ENCODE data around the gene HOXD10.

HOXD10 gene

DNA sequence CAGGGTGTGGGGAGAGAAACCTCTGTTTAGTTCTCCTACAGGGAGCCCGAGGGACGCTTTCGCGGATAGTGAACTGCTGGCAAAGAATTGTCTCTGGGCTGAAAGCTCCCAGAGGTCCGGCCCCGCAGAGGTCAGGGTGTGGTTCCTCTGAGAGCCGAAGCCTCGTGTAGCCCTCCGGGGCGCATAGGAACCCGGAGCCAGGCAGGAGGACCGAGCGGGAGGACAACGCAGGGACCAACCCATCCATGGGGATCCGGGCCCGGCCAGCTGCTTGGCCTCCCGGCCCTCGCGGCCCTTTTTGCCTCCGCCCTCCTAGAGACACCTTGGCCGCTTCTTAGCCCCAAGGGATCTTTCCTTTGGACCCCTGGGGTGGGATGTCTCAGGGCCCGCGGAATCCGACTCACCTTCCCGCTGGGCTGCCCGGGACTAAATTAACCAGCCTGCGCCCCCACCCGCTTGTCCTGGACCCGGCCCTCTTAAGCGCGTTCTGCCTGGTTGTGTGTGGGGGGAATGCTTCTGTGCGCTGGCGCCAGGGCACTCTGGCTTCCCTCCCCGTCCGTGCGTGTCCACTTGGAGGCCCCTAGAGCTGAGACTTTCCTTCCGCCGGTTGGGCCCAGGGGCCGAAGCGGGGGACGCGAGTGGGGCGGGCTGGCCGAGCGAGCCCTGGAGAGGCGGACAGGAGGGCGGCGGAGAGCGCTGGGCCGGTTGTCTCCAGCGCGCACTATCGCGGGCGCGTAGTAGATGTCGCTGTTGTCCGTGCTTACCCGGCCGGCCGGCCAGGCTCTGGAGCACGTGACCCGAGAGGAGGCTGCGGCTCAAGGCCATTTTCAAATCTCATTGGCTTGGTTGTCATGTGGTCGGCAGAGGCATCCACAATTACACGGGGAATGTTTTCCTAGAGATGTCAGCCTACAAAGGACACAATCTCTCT lies at the start of gene HOXD10:
Gene HOXD10 (plus strand): TSS at position 896 of the 931 bp plus-strand sequence. CDS start 56 bp downstream, outside the sequence.
- no peak for DNase-seq

DNA sequence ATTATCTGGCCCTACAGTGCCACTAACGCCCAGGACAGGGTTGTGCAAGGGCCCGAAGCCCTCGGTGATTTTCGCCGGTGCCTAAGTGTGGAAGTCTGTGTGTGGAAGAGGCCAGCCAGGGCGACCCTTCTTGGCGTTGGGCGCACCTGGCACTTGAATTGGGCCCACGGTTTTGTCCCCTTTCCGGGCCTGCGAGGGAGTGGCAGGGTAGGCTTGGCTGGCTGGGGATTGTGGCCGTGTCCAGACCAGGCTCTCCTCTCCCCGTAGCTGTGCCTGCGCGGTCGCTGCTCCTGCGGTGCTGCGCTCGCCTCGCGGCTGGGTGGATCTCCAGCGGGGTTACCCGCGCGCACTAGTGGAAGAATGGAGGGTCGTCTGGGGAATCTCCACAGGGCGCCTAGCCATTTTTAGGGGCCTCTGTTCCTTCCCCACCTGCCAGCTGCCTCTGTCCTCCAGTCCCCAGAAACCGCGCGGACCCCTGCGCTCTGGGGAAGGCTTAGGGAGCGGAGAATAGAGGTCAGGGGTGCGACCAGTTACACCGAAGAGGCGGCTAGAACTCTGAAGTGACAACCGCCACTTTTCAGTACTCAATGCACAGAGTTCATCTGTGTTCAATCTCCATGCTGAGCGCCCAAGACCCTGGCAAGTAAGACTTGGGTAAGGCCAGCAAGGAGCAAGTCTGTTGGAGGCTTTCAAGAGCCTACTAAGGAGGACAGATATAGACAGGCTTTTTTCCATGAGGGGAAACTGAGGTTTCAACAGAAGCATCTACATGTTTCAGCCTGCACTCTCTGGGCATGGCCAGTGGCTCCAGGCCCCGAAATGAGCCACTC lies 48.8 kb upstream of the HOXD10 start:
- no peak for DNase-seq

DNA sequence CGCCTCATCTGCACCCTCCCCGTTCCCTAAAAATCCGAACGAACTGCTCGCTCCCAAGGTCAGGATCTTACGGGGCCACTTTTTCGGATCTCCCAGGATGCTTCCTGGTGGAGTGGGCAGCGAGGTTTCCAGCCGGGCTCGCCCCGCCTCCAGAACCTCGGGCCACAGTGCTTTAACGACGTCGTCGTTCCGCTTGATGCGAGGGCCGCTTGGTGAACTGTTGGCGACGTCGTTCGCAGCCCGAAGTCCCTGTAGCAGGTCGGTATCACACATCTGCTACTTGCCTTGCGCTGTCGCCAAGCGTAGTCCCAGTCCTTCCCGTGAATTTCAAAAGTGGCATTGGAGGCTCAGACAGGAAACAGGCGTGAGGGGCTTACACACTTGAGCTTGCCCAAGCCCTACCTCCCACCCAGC lies 48.2 kb upstream of the HOXD10 start:
- no peak for DNase-seq

DNA sequence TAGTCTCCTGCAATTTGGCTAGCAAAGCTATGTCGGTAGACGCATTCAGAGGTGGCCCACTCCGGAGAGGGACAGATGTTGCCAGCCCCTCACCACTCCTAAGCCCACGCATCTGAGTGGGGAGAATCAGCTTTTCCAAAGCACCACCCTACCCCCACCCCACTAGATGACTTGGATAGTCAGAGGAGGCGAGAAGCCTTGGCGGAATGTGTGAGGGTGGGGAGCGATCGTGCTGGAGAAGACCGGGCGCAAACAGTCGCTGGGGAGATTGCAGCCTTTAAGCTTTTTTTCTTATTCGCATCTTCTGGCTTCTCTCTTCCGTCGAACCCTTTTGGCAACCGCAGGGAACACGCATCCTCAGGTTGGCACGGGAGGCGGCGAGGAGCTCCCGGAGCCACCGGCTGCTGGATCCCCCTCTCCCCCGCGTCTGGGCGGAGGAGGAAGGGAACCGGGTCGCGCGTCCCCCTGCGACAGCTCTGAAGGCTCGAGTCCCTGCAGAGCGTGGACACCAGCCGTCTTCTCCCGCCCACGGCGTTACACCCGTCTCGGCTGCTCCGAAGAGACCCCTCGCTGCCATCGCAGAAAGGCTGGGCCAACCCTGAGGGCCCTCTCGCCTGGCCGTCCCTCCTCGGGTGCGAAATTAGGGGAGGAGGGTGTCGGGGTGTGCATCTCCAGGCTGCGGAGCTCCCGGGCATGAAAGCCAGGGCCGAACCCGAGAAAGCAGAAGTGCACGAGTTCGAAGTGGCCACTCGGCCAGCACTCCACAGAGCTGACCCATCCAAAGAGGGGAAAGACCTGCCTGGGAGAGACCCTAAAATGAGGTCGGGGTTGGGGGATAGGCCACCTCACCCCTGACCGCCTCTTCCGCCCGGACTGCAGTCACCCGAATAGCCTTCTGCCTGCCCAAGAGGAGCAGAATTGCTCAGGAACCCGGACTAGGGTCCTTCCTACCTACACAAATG lies 45.0 kb upstream of the HOXD10 start:
- DNase-seq, result no peak

DNA sequence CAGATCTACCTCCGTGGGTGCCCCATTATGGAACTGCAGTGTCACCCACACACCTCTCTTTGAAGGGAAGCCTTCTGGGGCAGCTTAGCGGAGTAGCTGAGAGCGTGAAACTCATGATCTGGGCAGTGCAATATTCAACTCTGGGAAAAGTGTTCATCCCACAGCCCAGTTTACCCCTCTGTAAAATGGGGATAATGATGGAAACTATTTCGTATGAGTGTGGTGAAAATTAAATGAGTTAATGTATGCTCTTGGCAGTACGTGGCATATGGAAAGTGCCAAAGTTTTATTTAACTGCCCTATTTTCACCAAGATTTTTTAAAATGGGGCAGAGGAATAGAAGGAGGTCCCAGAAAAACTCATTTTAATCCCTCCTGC lies 44.3 kb upstream of the HOXD10 start:
- no peak for DNase-seq

DNA sequence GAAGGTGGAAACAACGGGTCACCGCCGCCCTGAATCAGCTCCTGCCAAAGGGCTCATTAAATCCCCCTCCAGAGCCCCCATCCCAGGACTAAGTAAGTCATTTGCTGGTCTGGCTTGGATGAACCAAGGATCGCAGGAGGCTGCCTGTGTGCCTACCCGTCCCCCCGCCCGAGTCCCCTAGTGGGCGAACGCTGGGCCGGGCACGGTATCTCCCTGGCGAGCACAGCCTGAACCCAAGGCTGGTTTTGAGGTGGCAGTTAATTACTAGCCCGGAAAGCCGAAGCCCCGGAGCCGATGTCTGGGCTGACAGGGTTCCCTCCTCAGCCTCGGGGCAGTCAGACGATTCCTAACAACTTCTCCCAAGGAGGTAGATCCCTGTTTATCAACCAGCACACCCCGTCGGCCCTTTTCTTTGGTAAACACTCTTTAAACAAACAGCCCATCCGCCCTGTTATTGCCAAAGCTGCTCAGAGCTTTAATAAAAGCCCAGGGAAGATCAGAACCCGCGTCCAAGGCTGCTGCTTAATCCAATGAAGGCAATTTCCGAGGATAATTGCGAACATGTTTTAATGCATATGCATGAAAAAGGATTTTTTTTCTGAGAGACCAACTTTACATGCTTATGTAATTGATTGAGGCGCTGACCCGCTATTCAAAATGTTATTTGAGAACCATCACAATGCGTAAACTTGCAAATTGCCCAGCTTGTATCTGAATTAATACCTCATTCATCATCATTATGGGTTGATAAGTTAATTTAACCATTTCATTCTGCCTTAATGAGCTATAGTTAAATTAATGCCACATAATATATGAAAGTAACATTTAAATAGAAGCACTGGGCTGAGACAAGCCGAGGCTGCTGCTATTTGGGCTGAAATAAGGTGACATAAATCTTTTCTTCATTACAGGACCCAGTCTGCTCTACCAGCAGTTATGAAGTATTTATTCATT lies 43.4 kb upstream of the HOXD10 start:
- no peak for DNase-seq

DNA sequence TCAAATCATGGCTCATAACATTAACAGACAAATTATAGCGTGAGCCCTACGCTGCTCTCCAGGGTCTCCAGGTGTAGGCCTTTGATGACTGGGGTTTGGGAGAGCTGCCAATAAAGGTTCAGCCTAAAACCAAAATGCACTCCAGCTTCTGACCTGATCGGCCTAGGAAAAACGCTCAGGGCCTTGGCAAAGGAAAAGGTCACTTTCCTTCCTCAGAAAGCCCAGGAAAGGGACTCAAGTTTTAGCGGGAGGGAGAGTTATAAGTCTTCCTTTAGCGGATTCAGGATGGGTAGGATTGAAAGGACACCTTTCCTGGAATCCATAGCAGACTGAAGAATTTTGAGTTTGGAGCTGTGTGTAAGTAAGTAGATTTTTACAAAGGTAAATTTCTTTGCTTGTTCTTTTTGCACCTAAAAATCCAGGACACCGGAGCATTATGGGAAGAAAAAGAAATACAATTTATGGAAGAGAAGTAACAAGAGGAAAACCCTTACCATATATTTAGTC lies 41.6 kb upstream of the HOXD10 start:
- DNase-seq, result no peak

DNA sequence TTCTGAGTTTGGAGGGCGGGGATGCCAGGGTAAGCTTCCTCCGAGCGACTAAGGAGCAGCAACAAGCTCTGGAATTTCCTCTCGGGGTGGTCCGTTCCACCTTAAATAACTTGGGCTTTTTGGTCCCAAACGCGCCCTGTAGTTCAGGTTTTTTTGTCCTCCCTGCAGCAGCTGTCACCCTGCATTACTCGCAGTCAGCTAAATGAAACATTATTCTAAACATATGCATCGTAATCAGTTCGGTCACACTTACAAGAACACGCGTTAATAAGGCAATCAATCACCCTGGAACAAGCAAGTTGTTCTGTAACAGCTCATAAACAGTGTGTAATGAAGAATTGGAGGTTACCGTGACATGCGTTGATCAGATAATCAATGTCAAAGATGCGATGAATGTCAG lies 41.1 kb upstream of the HOXD10 start:
- DNase-seq, result no peak

DNA sequence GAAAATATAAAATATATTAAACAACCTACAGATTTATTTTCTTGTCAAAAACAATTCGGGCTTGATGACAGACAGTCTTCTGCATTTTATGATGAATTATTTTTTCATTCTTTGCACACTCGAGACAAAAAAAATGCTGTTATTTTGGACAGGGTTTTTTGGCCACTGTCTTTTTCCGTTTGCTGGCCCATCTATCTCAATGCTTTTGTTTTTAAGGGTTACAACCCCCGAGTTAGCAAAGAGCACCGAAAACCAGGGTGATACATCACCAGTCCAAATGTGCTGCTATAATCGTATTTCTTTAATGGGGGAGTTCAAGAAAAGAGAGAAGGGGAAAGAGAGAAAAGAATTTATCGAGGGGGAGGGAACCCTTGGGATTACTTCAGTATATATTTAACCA lies 40.5 kb upstream of the HOXD10 start:
- no peak for DNase-seq

DNA sequence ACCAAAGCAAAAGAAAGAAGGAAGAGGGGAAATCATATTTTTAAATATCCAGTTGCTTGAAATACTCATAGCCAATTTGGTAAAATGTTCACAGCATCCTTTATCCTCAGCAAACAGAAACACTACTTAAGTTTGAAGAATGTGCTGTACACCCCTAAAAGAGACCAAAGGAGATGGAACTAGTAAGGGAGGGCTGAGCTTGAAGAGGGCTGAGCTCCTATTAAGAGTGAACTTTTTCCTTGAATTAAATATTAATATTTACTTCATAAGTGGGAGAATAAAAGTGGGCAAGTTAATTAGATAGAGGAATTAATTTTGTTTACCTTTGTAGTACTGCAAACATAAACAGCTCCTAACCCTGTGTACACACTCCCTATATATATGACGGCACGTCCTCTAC lies 39.8 kb upstream of the HOXD10 start:
- DNase-seq, result no peak

DNA sequence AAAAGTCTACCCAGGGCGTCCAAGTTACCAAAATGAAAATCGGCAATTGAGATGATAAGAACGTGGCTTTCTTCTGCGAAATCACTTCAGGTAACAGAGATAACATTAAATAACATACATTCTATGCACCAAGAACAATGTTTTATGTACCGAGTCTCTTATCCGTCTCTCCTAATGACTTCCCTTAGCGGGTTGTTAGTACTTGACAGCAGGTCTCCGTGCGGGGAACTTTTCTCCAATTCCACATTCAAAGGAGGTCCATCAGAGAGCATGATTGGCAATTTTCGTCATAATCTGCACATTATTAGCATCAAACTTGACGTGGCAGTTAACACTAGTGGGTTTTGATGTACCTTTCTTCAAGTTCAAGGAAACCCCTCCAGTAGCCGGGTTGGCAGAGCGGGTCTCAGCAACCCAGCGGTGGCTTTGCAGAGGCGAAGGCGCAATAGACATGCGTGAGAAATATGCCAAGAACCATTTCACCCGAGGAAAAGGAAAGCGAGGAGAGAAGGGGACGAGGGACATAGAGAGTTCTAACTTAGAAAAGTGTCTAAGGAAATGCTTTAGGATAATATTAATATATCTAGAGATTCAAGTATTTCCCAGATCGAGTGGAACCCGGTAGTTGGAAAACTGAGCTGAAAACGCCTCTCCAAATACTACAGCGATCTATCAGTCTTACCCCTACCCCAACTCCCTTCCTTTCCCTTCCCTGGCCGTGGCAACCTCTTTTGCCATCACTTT lies 37.9 kb upstream of the HOXD10 start:
- no peak for DNase-seq

DNA sequence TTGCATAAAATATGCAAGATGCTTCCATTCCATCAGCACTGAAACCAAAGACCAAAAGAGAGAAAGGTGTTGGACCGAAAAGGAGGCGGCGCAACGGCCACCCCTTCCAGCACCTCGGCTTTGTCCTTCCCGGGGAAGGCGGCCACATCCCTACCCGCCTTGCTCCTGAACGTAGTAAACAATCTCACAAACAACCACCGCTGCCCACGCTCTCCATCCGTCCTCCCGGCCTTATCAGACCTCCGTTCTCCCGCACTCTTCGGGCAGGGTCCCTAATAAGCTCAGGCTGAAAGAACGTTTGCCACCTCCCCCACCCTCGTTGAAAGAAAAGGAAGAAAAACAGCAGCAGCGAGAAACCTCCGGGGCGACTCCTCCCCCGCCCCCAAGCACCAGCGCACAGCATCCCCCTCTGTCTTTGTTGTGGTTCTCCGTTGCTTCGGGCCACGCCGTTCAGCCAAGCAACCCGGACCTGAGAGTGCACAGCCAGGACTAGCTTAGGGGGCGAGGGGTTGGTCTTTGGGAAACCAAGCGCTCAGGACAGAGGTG lies 37.2 kb upstream of the HOXD10 start:
- no peak for DNase-seq

DNA sequence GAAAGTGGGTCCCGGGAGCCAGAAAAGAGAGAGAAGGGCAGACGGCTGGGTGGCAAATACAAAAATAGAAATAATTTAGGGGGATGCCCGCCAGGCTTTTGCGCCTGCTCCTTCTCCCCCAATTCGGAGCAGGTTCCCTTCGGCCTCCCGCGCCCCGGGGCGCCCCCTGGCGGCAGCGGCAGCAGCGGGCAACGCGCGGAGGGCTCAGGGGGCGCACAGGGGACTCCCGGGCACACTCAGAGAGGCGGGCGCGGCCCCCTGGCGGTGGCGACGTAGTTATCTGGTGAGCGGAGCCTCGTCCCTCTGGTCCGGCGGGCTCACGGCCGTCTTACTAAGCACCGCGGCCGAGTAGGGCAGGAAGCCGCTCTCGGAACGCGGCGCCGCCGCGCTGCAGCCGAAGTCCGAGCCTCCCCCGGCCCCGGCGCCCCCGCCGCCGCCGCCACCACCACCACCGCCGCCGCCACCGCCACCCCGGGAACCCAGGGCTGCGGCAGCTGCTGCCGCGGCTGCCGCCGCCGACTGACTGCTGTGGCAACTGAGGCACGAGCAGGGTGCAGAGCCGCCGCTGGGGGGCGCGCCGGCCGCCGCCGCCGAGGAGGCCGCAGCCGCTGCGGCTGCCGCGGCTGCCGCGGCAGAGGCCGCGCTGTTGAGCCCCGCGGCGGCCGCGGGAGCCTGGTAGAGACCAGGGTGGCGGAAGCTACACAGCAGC lies 36.6 kb upstream of the HOXD10 start:
- DNase-seq, result no peak

DNA sequence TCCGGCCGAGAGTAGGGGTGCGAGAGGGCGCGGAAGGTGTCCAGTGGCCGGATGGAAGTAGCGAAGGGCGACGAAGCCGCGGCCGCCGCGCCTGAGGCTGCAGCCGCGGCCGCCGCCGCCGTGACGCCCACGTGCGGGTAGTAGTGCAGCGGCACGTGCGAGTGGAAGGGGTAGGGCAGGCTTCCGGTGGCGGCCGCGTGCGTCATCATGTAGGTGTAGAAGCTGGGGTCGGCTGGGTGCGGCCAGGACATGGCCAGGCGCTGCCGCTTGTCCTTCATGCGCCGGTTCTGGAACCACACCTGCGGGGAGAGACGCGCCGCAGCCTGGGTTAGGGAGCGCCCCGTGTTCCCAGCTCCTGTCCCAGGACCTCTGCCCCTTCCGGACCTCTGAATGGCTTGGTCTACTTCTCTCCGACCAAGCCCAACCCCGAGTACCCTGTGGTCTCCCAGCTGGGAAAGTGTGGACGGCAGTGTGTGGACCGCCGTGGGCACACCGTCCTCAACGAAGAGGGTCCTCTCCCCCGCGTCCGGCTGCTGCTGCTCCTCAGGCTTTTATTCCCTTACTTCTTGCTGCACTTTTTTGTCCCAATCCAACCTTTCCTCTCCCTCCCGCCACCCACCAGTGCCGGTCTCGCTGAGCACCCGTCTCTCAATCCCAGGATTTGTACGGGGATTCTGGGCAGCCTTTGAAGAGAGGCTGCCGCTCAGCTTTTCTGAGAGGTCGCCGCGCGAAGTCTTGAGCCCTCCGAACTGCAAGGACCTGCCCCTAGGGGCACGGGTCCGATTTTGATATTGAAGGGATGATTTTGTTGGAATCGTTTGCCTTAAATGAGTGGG lies 35.8 kb upstream of the HOXD10 start:
- no peak for DNase-seq

DNA sequence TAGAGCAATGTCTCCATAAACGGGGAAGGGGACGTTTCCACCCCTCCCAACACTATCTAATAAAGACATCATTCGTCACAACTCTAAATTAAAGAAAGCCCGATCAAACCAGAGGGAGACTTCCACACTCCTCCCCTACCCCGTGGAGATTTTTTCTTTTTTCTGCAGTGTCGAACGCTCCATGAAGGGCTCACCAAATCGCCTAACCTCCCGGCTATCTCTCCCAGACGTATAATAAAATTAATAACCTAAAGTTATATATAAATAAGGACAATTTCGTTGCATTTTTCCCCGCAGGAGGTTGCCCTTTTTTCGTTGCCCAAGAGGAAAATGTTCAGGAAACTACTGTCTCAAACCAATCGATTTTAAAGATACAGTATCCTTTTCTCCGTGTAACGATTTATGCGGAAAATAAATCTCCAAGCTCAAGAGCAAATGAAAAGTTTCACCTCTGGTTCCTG lies 35.2 kb upstream of the HOXD10 start:
- no peak for DNase-seq

DNA sequence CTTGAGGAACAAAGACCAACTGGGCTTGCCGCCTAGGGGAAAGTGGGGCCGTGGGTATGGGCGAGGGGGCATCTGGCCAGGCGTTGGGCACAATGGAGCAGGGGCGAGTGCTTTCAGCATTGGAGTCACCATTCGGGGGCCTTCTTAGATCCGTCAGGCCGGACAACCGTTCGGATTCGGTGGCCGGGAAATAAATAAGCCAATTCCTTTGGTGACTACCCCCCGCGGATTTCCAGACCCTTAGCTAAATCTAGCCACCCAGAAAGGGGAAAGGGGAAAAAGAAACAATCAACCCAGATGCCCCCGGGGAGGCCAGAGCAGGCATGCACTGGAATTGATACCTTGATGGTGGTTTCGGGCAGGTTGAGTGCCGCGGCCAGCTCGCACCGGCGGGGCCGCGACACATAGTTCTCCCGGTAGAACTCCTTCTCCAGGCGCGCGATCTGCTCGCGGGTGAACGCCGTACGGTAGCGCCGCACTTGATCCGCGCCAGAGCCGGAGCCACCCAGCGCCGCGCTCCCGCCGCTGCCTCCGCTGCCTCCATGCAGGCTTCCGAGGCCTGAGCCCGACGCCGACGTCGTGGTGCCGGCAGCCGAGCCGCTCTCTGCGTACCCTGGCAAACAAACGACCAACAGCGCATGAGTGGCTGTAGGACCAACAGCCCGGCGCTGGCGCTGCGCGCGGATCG lies 34.6 kb upstream of the HOXD10 start:
- no peak for DNase-seq

DNA sequence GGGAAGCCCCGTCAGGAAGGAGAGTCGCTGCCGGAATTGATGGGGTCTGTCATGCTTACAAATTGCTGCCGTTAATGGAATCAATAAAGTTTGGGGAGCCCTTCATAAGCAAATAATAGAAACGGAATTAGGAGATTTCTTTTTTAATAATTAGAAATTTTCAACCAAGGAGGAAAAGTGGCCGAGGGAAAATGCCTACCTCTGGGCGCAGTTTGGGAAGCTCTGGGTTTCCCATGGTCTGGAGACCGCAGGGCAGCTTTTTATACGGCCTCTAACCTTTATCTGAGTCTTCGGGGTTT lies 34.1 kb upstream of the HOXD10 start:
- no peak for DNase-seq

Data from NCI-H446 treated with DMSO at 0.1 percent for 48 hours (cell line).